ENCODE results near the gene ANAPC13.

DNA sequence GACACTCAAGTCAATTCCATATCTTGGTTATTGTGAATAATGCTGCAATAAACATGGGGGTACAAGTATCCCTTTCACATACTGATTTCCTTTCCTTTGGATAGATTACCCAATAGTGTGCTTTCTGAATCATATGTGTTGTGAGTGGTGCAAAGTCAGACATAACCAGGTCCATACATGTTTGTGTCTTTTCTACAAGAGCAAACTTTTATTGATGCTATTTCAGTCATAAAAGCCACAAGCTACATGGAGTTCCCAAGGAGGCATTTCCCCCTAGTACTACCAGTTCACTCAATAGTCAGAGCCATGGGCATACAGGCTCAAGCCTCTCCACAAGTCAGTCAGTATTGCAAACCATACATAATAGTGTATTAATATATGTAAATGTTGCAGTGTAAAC, 10.2 kb upstream of the ANAPC13 start:
- TF ChIP-seq, protein P1, sequence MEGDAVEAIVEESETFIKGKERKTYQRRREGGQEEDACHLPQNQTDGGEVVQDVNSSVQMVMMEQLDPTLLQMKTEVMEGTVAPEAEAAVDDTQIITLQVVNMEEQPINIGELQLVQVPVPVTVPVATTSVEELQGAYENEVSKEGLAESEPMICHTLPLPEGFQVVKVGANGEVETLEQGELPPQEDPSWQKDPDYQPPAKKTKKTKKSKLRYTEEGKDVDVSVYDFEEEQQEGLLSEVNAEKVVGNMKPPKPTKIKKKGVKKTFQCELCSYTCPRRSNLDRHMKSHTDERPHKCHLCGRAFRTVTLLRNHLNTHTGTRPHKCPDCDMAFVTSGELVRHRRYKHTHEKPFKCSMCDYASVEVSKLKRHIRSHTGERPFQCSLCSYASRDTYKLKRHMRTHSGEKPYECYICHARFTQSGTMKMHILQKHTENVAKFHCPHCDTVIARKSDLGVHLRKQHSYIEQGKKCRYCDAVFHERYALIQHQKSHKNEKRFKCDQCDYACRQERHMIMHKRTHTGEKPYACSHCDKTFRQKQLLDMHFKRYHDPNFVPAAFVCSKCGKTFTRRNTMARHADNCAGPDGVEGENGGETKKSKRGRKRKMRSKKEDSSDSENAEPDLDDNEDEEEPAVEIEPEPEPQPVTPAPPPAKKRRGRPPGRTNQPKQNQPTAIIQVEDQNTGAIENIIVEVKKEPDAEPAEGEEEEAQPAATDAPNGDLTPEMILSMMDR (IDR thresholded peaks at IDR 0.05) = no peak
- TF ChIP-seq POLR2AphosphoS5 (IDR thresholded peaks at IDR 0.05) (no peak), POLR2A (IDR thresholded peaks at IDR 0.05) (no peak)

All from sigmoid colon (tissue), 4 donors.